ENCODE results near the gene SORCS1. TPM values are rescaled to one million over a fixed set of nuclear protein-coding genes. Genes with fewer than 3 reads are reported as not detected.

Gene SORCS1
- total and polyA plus RNA-seq, 12 donors: 0.18 to 11.1 (median 1.1) TPM

DNA sequence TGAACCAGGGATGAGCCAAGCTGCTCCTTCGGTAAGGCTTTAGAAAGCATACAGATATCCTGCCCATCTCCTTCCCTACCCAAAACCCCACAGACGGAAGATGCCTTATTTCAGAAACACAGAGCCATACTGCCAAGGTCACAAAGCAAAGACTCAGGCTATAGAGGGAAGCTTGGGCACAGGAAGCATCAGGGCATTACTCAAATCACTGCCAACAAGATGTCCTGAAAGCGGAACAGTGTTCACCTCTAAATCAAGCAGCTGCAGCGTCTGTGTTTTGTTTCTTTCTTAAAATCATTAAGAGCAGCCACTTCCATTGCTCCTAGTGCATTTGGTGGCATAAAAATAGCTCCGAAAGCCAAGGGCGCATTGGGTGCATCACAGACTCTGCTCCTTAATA is 307.3 kb downstream of the SORCS1 start:
- H3K27me3 ChIP-seq: no peaks in the 10 kb centered on the region
- DNase-seq: no peak
- H3K4me1 ChIP-seq (replicated peaks in 1 of 2): no peaks in the 10 kb centered on the region
- H3K27ac ChIP-seq: no peak overlapping the region
- TF ChIP-seq, protein P1, sequence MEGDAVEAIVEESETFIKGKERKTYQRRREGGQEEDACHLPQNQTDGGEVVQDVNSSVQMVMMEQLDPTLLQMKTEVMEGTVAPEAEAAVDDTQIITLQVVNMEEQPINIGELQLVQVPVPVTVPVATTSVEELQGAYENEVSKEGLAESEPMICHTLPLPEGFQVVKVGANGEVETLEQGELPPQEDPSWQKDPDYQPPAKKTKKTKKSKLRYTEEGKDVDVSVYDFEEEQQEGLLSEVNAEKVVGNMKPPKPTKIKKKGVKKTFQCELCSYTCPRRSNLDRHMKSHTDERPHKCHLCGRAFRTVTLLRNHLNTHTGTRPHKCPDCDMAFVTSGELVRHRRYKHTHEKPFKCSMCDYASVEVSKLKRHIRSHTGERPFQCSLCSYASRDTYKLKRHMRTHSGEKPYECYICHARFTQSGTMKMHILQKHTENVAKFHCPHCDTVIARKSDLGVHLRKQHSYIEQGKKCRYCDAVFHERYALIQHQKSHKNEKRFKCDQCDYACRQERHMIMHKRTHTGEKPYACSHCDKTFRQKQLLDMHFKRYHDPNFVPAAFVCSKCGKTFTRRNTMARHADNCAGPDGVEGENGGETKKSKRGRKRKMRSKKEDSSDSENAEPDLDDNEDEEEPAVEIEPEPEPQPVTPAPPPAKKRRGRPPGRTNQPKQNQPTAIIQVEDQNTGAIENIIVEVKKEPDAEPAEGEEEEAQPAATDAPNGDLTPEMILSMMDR (IDR thresholded peaks at IDR 0.05): no peak
- no peak for TF ChIP-seq POLR2A (IDR thresholded peaks at IDR 0.05)
- H3K9me3 ChIP-seq (replicated peaks in 1 of 3): no peaks in the 10 kb centered on the region
- WGBS, 4 donors: 44 to 54% (median 47%) methylated on average over 6 of the region's 6 CpGs
- intact Hi-C loops (cut with DNase I): no loop called here
- no peak overlapping the region for H3K4me3 ChIP-seq
- H3K36me3 ChIP-seq (replicated peaks in 1 of 2): no peaks in the 10 kb centered on the region

- Histone ChIP-seq H3K9me3 (replicated peaks in 1 of 3) (no peaks in the 10 kb centered on the region), H3K4me3 (no peak overlapping the region), H3K27me3 (no peaks in the 10 kb centered on the region), H3K4me1 (replicated peaks in 1 of 2) (no peaks in the 10 kb centered on the region), H3K27ac (no peak overlapping the region), H3K36me3 (replicated peaks in 1 of 2) (no peaks in the 10 kb centered on the region)
- TF ChIP-seq POLR2A (IDR thresholded peaks at IDR 0.05): no peak
- TF ChIP-seq, protein P1 (IDR thresholded peaks at IDR 0.05): no peak
- DNase-seq: peak in 1 of 7 donors; percentile 6
- intact Hi-C loops (cut with DNase I): no loop called here
- 39 to 59% (median 42%) methylated on average over 2 of the region's 2 CpGs for WGBS, 4 donors
Measured at GRCh38 chr10:106836933-106837663, 327.4 kb downstream of the SORCS1 start.

- DNase-seq: no peak
- Histone ChIP-seq H3K27ac (no peak overlapping the region), H3K27me3 (no peaks in the 10 kb centered on the region), H3K4me1 (replicated peaks in 1 of 2) (no peaks in the 10 kb centered on the region), H3K36me3 (replicated peaks in 1 of 2) (no peaks in the 10 kb centered on the region), H3K9me3 (replicated peaks in 1 of 3) (no peaks in the 10 kb centered on the region), H3K4me3 (no peak overlapping the region)
- 81 to 88% (median 84%) methylated on average over 1 of the region's 1 CpG for WGBS, 4 donors
- TF ChIP-seq POLR2A (IDR thresholded peaks at IDR 0.05): no peak
- TF ChIP-seq, protein P1 (IDR thresholded peaks at IDR 0.05): no peak
- intact Hi-C loops (cut with DNase I): no loop called here
Measured at GRCh38 chr10:106832846-106833245, 331.7 kb downstream of the SORCS1 start.

GRCh38 chr10:106830471-106830870 is 334.0 kb downstream of the SORCS1 start:
- no peaks in the 10 kb centered on the region for H3K27me3 ChIP-seq
- no peaks in the 10 kb centered on the region for H3K4me1 ChIP-seq (replicated peaks in 1 of 2)
- TF ChIP-seq POLR2A (IDR thresholded peaks at IDR 0.05): no peak
- TF ChIP-seq, protein P1 (IDR thresholded peaks at IDR 0.05): no peak
- WGBS, 4 donors: 72 to 82% (median 78%) methylated on average over 8 of the region's 8 CpGs
- H3K9me3 ChIP-seq (replicated peaks in 1 of 3): no peaks in the 10 kb centered on the region
- intact Hi-C loops (cut with DNase I): no loop called here
- no peak overlapping the region for H3K27ac ChIP-seq
- DNase-seq: no peak
- no peak overlapping the region for H3K4me3 ChIP-seq
- H3K36me3 ChIP-seq (replicated peaks in 1 of 2): no peaks in the 10 kb centered on the region
